HEK293 (cell line): ENCODE measurements around the gene NUDT21.

Source experiments
- CTCF ChIA-PET: fragments of 350-600 bp; formaldehyde crosslinking; extraction: SDS; loops from one replicate; lab custom pipeline; 2021; ENCODE audit warnings: antibody characterized with exemption; lab: Yijun Ruan, JAX
- POLR2A ChIA-PET: fragments of 300-600 bp; formaldehyde crosslinking; extraction: SDS; loops from one replicate; lab custom pipeline; 2020; ENCODE audit warnings: antibody characterized with exemption, inconsistent platforms; lab: Yijun Ruan, JAX
- H3K27ac ChIP-seq: fragments of 200-500 bp; sonication (Bioruptor generic); 2 replicates; pipeline ENCODE4 v1.5.1; 2014; ENCODE audit warnings: low read depth, low read length, control low read depth, inconsistent platforms; ENCODE audit errors: extremely low read depth
- H3K36me3 ChIP-seq, 2 experiments: fragments of 200-500 bp in 1 of 2; sonication (Bioruptor generic) in 1 of 2; 1 replicate in 1 of 2; 2 replicates in 1 of 2; pipeline ENCODE4 v1.5.1; 2014 to 2017; ENCODE audit warnings: inconsistent platforms in 2 of 2, low read length in 2 of 2; ENCODE audit not compliant: control insufficient read depth in 2 of 2, insufficient read depth in 1 of 2
- H3K4me1 ChIP-seq: fragments of 200-500 bp; sonication (Bioruptor generic); 2 replicates; pipeline ENCODE4 v1.5.1; 2014; ENCODE audit warnings: mild to moderate bottlenecking, low read length, inconsistent platforms; ENCODE audit not compliant: control insufficient read depth, insufficient read depth
- H3K4me3 ChIP-seq: 2 replicates; pipeline ENCODE4 v1.5.1; 2011; ENCODE audit warnings: low read depth, mild to moderate bottlenecking, control low read depth, low read length, moderate library complexity
- H3K9me3 ChIP-seq: fragments of 200-500 bp; sonication (Bioruptor generic); 2 replicates; pipeline ENCODE4 v1.5.1; 2014; ENCODE audit warnings: low read depth, low read length, inconsistent platforms; ENCODE audit not compliant: control insufficient read depth, insufficient read depth
- EGR2 ChIP-seq: fragments of 450-650 bp; formaldehyde crosslinking; IDR thresholded peaks from 2 replicates; pipeline ENCODE4 v1.5.1; 2016; ENCODE audit warnings: low read depth, missing biosample characterization, missing genetic modification characterization
- ELK4 ChIP-seq: IDR thresholded peaks from 2 replicates; pipeline ENCODE4 v1.6.1; 2011; ENCODE audit warnings: mild to moderate bottlenecking, low read depth, low read length, borderline replicate concordance
- HOXA7 ChIP-seq: sonication (generic); formaldehyde crosslinking; IDR thresholded peaks from 2 replicates; pipeline ENCODE4 v1.8.1; 2022; ENCODE audit warnings: missing genetic modification reagents, borderline replicate concordance
- MYNN ChIP-seq: fragments of 450-650 bp; formaldehyde crosslinking; IDR thresholded peaks from 2 replicates; pipeline ENCODE4 v1.5.1; 2016; ENCODE audit warnings: missing biosample characterization, missing genetic modification characterization, borderline replicate concordance
- SCRT2 ChIP-seq: fragments of 450-650 bp; formaldehyde crosslinking; IDR thresholded peaks from 2 replicates; pipeline ENCODE4 v1.5.1; 2016; ENCODE audit warnings: missing biosample characterization, missing genetic modification characterization
- ZBTB17 ChIP-seq: fragments of 450-650 bp; formaldehyde crosslinking; IDR thresholded peaks from 2 replicates; pipeline ENCODE4 v1.5.1; 2016; ENCODE audit warnings: missing biosample characterization, missing genetic modification characterization
- ZBTB20 ChIP-seq: fragments of 450-650 bp; formaldehyde crosslinking; IDR thresholded peaks from 2 replicates; pipeline ENCODE4 v1.5.1; 2016; ENCODE audit warnings: missing biosample characterization, missing genetic modification characterization
- ZNF2 ChIP-seq: fragments of 450-650 bp; formaldehyde crosslinking; IDR thresholded peaks from 2 replicates; pipeline ENCODE4 v1.5.1; 2016; ENCODE audit warnings: missing biosample characterization, missing genetic modification characterization
- ZNF274 ChIP-seq, 2 experiments: fragments of 200-500 bp in 1 of 2; fragments of 450-650 bp in 1 of 2; sonication (Bioruptor generic) in 1 of 2; formaldehyde crosslinking in 1 of 2; IDR thresholded peaks; 2 replicates each; pipeline versions ENCODE4 v1.5.1 to v1.6.1; 2014 to 2016; ENCODE audit warnings: borderline replicate concordance in 1 of 2, inconsistent platforms in 1 of 2, low read length in 1 of 2, missing biosample characterization in 1 of 2, missing genetic modification characterization in 1 of 2
- ZNF335 ChIP-seq: fragments of 450-650 bp; formaldehyde crosslinking; conservative IDR thresholded peaks from 2 replicates; pipeline ENCODE4 v1.5.1; 2016; ENCODE audit warnings: missing biosample characterization, missing genetic modification characterization
- ZNF362 ChIP-seq: fragments of 450-650 bp; formaldehyde crosslinking; IDR thresholded peaks from 2 replicates; pipeline ENCODE4 v1.5.1; 2016; ENCODE audit warnings: missing biosample characterization, missing genetic modification characterization
- ZNF518A ChIP-seq: fragments of 450-650 bp; formaldehyde crosslinking; conservative IDR thresholded peaks from 2 replicates; pipeline ENCODE4 v1.5.1; 2016; ENCODE audit warnings: low read depth, missing biosample characterization, missing genetic modification characterization
- ZNF558 ChIP-seq: fragments of 450-650 bp; formaldehyde crosslinking; IDR thresholded peaks from 2 replicates; pipeline ENCODE4 v1.5.1; 2016; ENCODE audit warnings: missing biosample characterization, missing genetic modification characterization
- ZNF561 ChIP-seq: fragments of 450-650 bp; IDR thresholded peaks from 2 replicates; pipeline ENCODE4 v1.5.1; 2018; ENCODE audit warnings: missing biosample characterization, missing genetic modification characterization, borderline replicate concordance
- ZNF624 ChIP-seq: fragments of 450-650 bp; formaldehyde crosslinking; IDR thresholded peaks from 2 replicates; pipeline ENCODE4 v1.5.1; 2017; ENCODE audit warnings: missing biosample characterization, missing genetic modification characterization
- ZNF658 ChIP-seq: fragments of 450-650 bp; formaldehyde crosslinking; IDR thresholded peaks from 2 replicates; pipeline ENCODE4; 2016; ENCODE audit warnings: missing biosample characterization, missing genetic modification characterization
- ZNF768 ChIP-seq: fragments of 450-650 bp; formaldehyde crosslinking; IDR thresholded peaks from 2 replicates; pipeline ENCODE4 v1.5.1; 2018; ENCODE audit warnings: missing biosample characterization, mild to moderate bottlenecking, missing genetic modification characterization
- ZSCAN23 ChIP-seq: fragments of 450-650 bp; formaldehyde crosslinking; IDR thresholded peaks from 2 replicates; pipeline ENCODE4 v1.5.1; 2016; ENCODE audit warnings: missing biosample characterization, missing genetic modification characterization
- TF ChIP-seq, protein P1 (sequence below): fragments of 450-650 bp; formaldehyde crosslinking; IDR thresholded peaks from 2 replicates; pipeline ENCODE4 v1.5.1; 2017; ENCODE audit warnings: missing biosample characterization, missing genetic modification characterization
- TF ChIP-seq, protein P2 (sequence below): fragments of 450-650 bp; formaldehyde crosslinking; IDR thresholded peaks from 2 replicates; pipeline ENCODE4 v1.5.1; 2016; ENCODE audit warnings: missing biosample characterization, missing genetic modification characterization

The NUDT21 gene

GRCh38 chr16:56415875-56416274 lies 35.3 kb downstream of the NUDT21 start:
- peaks cover 8 to 29% of the 10 kb centered on the region in 2 experiments; a peak in 2 of 3 replicates for H3K36me3 ChIP-seq
- TF ChIP-seq ZNF274 (IDR thresholded peaks at IDR 0.05; ENCODE audit: low read length) (no peak), ZNF274 (tag by site-specific recombination; IDR thresholded peaks at IDR 0.05; ENCODE audit: borderline replicate concordance) (no peak), ZNF518A (tag by site-specific recombination) (no peak), ZBTB20 (tag by site-specific recombination) (no peak), ZSCAN23 (tag by site-specific recombination) (no peak), ZNF658 (tag by site-specific recombination) (no peak), ELK4 (no peak), ZNF335 (tag by site-specific recombination) (no peak), ZNF558 (tag by site-specific recombination) (no peak), ZNF2 (tag by site-specific recombination) (no peak)
- TF ChIP-seq, all 188 proteins: peak for 0
- Histone ChIP-seq H3K4me1 (peaks cover 11% of the 10 kb centered on the region), H3K9me3 (no peaks in the 10 kb centered on the region), H3K4me3 (no peak overlapping the region), H3K27ac (no peak overlapping the region)
- POLR2A ChIA-PET: no interaction called here
- CTCF ChIA-PET: interaction anchor here (0.6 to 1.5 kb wide), 3 partner anchors 14 to 678 kb away, joined by 4 to 7 read pairs (median 5); no protein-coding TSS in a partner anchor

- POLR2A ChIA-PET: no interaction called here
- TF ChIP-seq, protein P1, sequence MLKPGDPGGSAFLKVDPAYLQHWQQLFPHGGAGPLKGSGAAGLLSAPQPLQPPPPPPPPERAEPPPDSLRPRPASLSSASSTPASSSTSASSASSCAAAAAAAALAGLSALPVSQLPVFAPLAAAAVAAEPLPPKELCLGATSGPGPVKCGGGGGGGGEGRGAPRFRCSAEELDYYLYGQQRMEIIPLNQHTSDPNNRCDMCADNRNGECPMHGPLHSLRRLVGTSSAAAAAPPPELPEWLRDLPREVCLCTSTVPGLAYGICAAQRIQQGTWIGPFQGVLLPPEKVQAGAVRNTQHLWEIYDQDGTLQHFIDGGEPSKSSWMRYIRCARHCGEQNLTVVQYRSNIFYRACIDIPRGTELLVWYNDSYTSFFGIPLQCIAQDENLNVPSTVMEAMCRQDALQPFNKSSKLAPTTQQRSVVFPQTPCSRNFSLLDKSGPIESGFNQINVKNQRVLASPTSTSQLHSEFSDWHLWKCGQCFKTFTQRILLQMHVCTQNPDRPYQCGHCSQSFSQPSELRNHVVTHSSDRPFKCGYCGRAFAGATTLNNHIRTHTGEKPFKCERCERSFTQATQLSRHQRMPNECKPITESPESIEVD (tag by site-specific recombination): peak; percentile 42
- TF ChIP-seq EGR2 (tag by site-specific recombination): no peak
- no peak for TF ChIP-seq ZNF624 (tag by site-specific recombination)
- TF ChIP-seq, all 188 proteins: peak for 1
- CTCF ChIA-PET: interaction anchor here (0.6 to 0.7 kb wide), 2 partner anchors 32 to 325 kb away, joined by 3 read pairs; no protein-coding TSS in a partner anchor
- H3K4me3 ChIP-seq: no peak overlapping the region
- H3K4me1 ChIP-seq: peaks cover 5% of the 10 kb centered on the region; the same call in 1 of the 2 replicates
- H3K36me3 ChIP-seq: peaks cover 12 to 42% of the 10 kb centered on the region in 2 experiments; a peak in 2 of 3 replicates
- no peaks in the 10 kb centered on the region for H3K9me3 ChIP-seq
- H3K27ac ChIP-seq: no peak overlapping the region
Observed at GRCh38 chr16:56414366-56414765, 36.8 kb downstream of the NUDT21 start.

GRCh38 chr16:56413381-56413780 lies 37.8 kb downstream of the NUDT21 start:
- peaks cover 12 to 51% of the 10 kb centered on the region in 2 experiments; a peak in 2 of 3 replicates for H3K36me3 ChIP-seq
- TF ChIP-seq ZNF561 (tag by site-specific recombination) (no peak), MYNN (tag by site-specific recombination) (no peak), ZNF362 (tag by site-specific recombination) (no peak), HOXA7 (CRISPR knock-in tag) (no peak), ZBTB17 (tag by site-specific recombination) (no peak), SCRT2 (tag by site-specific recombination) (no peak), ZNF768 (no peak)
- TF ChIP-seq, protein P2, sequence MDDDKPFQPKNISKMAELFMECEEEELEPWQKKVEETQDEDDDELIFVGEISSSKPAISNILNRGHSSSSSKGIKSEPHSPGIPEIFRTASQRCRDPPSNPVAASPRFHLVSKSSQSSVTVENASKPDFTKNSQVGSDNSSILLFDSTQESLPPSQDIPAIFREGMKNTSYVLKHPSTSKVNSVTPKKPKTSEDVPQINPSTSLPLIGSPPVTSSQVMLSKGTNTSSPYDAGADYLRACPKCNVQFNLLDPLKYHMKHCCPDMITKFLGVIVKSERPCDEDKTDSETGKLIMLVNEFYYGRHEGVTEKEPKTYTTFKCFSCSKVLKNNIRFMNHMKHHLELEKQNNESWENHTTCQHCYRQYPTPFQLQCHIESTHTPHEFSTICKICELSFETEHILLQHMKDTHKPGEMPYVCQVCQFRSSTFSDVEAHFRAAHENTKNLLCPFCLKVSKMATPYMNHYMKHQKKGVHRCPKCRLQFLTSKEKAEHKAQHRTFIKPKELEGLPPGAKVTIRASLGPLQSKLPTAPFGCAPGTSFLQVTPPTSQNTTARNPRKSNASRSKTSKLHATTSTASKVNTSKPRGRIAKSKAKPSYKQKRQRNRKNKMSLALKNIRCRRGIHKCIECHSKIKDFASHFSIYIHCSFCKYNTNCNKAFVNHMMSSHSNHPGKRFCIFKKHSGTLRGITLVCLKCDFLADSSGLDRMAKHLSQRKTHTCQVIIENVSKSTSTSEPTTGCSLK (tag by site-specific recombination): no peak

More at GRCh38 chr16:56413381-56413780, 37.8 kb downstream of the NUDT21 start:
- POLR2A ChIA-PET: no interaction called here
- CTCF ChIA-PET: no interaction called here
- Histone ChIP-seq H3K9me3 (no peaks in the 10 kb centered on the region), H3K27ac (no peak overlapping the region), H3K4me3 (no peak overlapping the region), H3K4me1 (peaks cover 5% of the 10 kb centered on the region; the same call in 1 of the 2 replicates)
